AG10803 (cell line): ENCODE data around the gene MBNL3.

Experiments used
- DNase-seq: peaks from one replicate; pipeline ENCODE4 v3.0.0; 2010; ENCODE audit warnings: low read depth
- H3K4me3 ChIP-seq: 2 replicates; pipeline ENCODE4 v1.5.1; 2011; ENCODE audit warnings: mild to moderate bottlenecking, low read length, control low read depth
- CTCF ChIP-seq: conservative IDR thresholded peaks from 2 replicates; pipeline ENCODE4 v1.5.1; 2011; ENCODE audit warnings: mild to moderate bottlenecking, low read length, control low read depth, inconsistent platforms

Gene MBNL3

GRCh38 chrX:132407691-132408090 is 81.1 kb downstream of the MBNL3 start:
- no peak overlapping the region for H3K4me3 ChIP-seq
- no peak for TF ChIP-seq CTCF
- DNase-seq, result no peak

- no peak for DNase-seq
- TF ChIP-seq CTCF, result no peak
Observed at GRCh38 chrX:132406106-132406505, 82.7 kb downstream of the MBNL3 start.

GRCh38 chrX:132404266-132404665 is 84.6 kb downstream of the MBNL3 start:
- no peak for TF ChIP-seq CTCF
- DNase-seq, result no peak

More at GRCh38 chrX:132406106-132406505, 82.7 kb downstream of the MBNL3 start:
- H3K4me3 ChIP-seq, result no peak overlapping the region

GRCh38 chrX:132401935-132402334 is 86.9 kb downstream of the MBNL3 start:
- no peak for TF ChIP-seq CTCF
- H3K4me3 ChIP-seq, result no peak overlapping the region
- peak; percentile 3 for DNase-seq

More at GRCh38 chrX:132404266-132404665, 84.6 kb downstream of the MBNL3 start:
- H3K4me3 ChIP-seq, result no peak overlapping the region

- no peak overlapping the region for H3K4me3 ChIP-seq
- DNase-seq, result no peak
- TF ChIP-seq CTCF, result no peak
Observed at GRCh38 chrX:132400706-132401105, 88.1 kb downstream of the MBNL3 start.

GRCh38 chrX:132395645-132396044 is 93.2 kb downstream of the MBNL3 start:
- DNase-seq, result no peak
- TF ChIP-seq CTCF, result no peak
- H3K4me3 ChIP-seq, result no peak overlapping the region

- DNase-seq, result no peak
- no peak overlapping the region for H3K4me3 ChIP-seq
- TF ChIP-seq CTCF, result no peak
Observed at GRCh38 chrX:132395026-132395425, 93.8 kb downstream of the MBNL3 start.
